Endothelial cell of umbilical vein (primary cell): ENCODE measurements around the gene RAB40C. TPM values are rescaled to one million over a fixed set of nuclear protein-coding genes. Genes with fewer than 3 reads are reported as not detected.

Experiments used
- BruUV-seq: library from RNA; stranded (reverse); fragments of 400-500 nt; replicated peaks from 2 replicates; lab custom pipeline; 2021; lab: Mats Ljungman, UMichigan
- CTCF ChIA-PET: fragments of 300-600, 350-600 bp; sonication (Branson Sonifier 250); formaldehyde crosslinking; loops from one replicate; lab custom pipeline; 2021; ENCODE audit warnings: antibody characterized with exemption, inconsistent platforms; lab: Charles Lee
- POLR2A ChIA-PET: fragments of 300-600, 350-600 bp; sonication (Branson Sonifier 250); formaldehyde crosslinking; loops from one replicate; lab custom pipeline; 2021; ENCODE audit warnings: antibody characterized with exemption, inconsistent platforms; lab: Charles Lee
- DNase-seq: peaks from one replicate; pipeline ENCODE4 v3.0.0-alpha.2; 2011; ENCODE audit warnings: low read depth, low spot score
- FAIRE-seq: peaks from 2 replicates; lab custom pipeline; 2011; peaks lifted over from hg19 to GRCh38; lab: Jason Lieb, UNC
- H2AFZ ChIP-seq: 2 replicates; pipeline ENCODE4 v1.6.0; 2012; ENCODE audit warnings: low read depth, low read length, control low read depth, inconsistent platforms
- H3K27ac ChIP-seq: 2 replicates; pipeline ENCODE4 v1.5.1; 2011; ENCODE audit warnings: low read depth, mild to moderate bottlenecking, control low read depth, low read length, moderate library complexity; ENCODE audit not compliant: insufficient read depth
- H3K27me3 ChIP-seq, 2 experiments: 2 replicates each; pipeline versions ENCODE4 v1.6.0 to v1.6.1; 2011; ENCODE audit warnings: low read length in 2 of 2, mixed read lengths in 1 of 2; ENCODE audit not compliant: control insufficient read depth in 2 of 2, insufficient read depth in 2 of 2
- H3K36me3 ChIP-seq, 2 experiments: 2 replicates in 1 of 2; 3 replicates in 1 of 2; pipeline ENCODE4 v1.5.1; 2011; ENCODE audit warnings: low read length in 2 of 2, mild to moderate bottlenecking in 1 of 2, moderate library complexity in 1 of 2; ENCODE audit not compliant: control insufficient read depth in 2 of 2, insufficient read depth in 2 of 2; ENCODE audit errors: extremely low read depth in 1 of 2
- H3K4me1 ChIP-seq: 3 replicates; pipeline ENCODE4 v1.5.1; 2011; ENCODE audit warnings: mild to moderate bottlenecking, low read length; ENCODE audit not compliant: control insufficient read depth, insufficient read depth; ENCODE audit errors: extremely low read depth
- H3K4me2 ChIP-seq: 2 replicates; pipeline ENCODE4 v1.6.1; 2011; ENCODE audit warnings: low read length, control low read depth, mixed read lengths; ENCODE audit not compliant: insufficient read depth
- H3K4me3 ChIP-seq, 3 experiments: fragments of 200-600 bp in 1 of 3; sonication (generic), shearing (Covaris generic) in 1 of 3; replicated peaks in 1 of 3; 2 replicates each; pipeline ENCODE4 v1.5.1; 2011 to 2016; ENCODE audit warnings: control low read depth in 3 of 3, low read length in 3 of 3, mild to moderate bottlenecking in 2 of 3, inconsistent platforms in 1 of 3, low read depth in 1 of 3, moderate library complexity in 1 of 3; ENCODE audit not compliant: insufficient read depth in 1 of 3
- H3K79me2 ChIP-seq: 2 replicates; pipeline ENCODE4 v1.6.0; 2012; ENCODE audit warnings: low read length, inconsistent platforms; ENCODE audit not compliant: control insufficient read depth, insufficient read depth
- H3K9ac ChIP-seq: replicated peaks from 2 replicates; pipeline ENCODE3; 2011; ENCODE audit warnings: low read length, control low read depth; ENCODE audit not compliant: insufficient read depth; ENCODE audit errors: extremely low read depth
- H3K9me1 ChIP-seq: replicated peaks from 3 replicates; pipeline ENCODE4 v1.6.0; 2011; ENCODE audit warnings: mild to moderate bottlenecking, low read length; ENCODE audit not compliant: control insufficient read depth, insufficient read depth; ENCODE audit errors: extremely low read depth
- H3K9me3 ChIP-seq: replicated peaks from 2 replicates; pipeline ENCODE4 v1.5.1; 2012; ENCODE audit warnings: low read length, inconsistent platforms; ENCODE audit not compliant: control insufficient read depth, insufficient read depth
- H4K20me1 ChIP-seq: replicated peaks from 2 replicates; pipeline ENCODE3; 2011; ENCODE audit warnings: mild to moderate bottlenecking, low read length; ENCODE audit not compliant: control insufficient read depth, insufficient read depth; ENCODE audit errors: extremely low read depth
- CTCF ChIP-seq, 2 donors: IDR thresholded peaks; 1 replicate in 1 of 2; 2 replicates in 1 of 2; pipeline ENCODE4 v1.5.1; 2011; ENCODE audit warnings: low read length in 2 of 2, mild to moderate bottlenecking in 2 of 2, moderate library complexity in 2 of 2, control low read depth in 1 of 2, inconsistent platforms in 1 of 2, low read depth in 1 of 2; ENCODE audit not compliant: insufficient read depth in 1 of 2; ENCODE audit errors: extremely low read depth in 1 of 2
- GATA2 ChIP-seq: IDR thresholded peaks from 2 replicates; pipeline ENCODE4 v1.7.0; 2011; ENCODE audit warnings: low read depth, mild to moderate bottlenecking, moderate library complexity, mixed read lengths, low read length; ENCODE audit not compliant: insufficient read length, insufficient read depth
- POLR2A ChIP-seq: IDR thresholded peaks from 2 replicates; pipeline ENCODE4 v1.6.1; 2012; ENCODE audit warnings: low read depth, mild to moderate bottlenecking, control low read depth, low read length
- POLR2AphosphoS5 ChIP-seq: IDR thresholded peaks from 2 replicates; pipeline ENCODE4 v1.6.1; 2012; ENCODE audit warnings: low read depth, mild to moderate bottlenecking, control low read depth, low read length, moderate library complexity; ENCODE audit not compliant: insufficient read depth
- dilution Hi-C: fragments of 300-500 bp; cut with MboI; formaldehyde crosslinking; loops from one replicate; pipeline ENCODE4 v1.15.0; 2019; ENCODE audit warnings: low sequenced_read_pairs; ENCODE audit not compliant: extremely low pct_ligation_motif_present
- intact Hi-C: fragments of 100-400 bp; cut with micrococcal nuclease; formaldehyde crosslinking; loops from one replicate; pipeline ENCODE4 v1.10.0; 2022
- polyA plus RNA-seq, 4 experiments: library from polyadenylated mRNA; depleted of rRNA in 3 of 4; stranded (reverse) in 3 of 4; unstranded in 1 of 4; fragments of >200 nt; gene quantifications; 2 replicates each; pipeline versions ENCODE4 v1.2.1 to v1.2.3, GENCODE V29; 2011 to 2012; ENCODE audit warnings: missing spikeins in 1 of 4
- total RNA-seq: library from RNA; stranded (reverse); gene quantifications from 2 replicates; pipeline ENCODE4 v1.2.3, GENCODE V29; 2021
- TF ChIP-seq, protein P1 (sequence below): IDR thresholded peaks from 2 replicates; pipeline ENCODE4 v1.6.1; 2011; ENCODE audit not compliant: insufficient read depth, insufficient read length

The RAB40C gene
- total and polyA plus RNA-seq, 2 donors (not counting 3 experiments of a cell fraction or from before 2014, with no cell fraction given) = 12.4 to 18.8 TPM

DNA sequence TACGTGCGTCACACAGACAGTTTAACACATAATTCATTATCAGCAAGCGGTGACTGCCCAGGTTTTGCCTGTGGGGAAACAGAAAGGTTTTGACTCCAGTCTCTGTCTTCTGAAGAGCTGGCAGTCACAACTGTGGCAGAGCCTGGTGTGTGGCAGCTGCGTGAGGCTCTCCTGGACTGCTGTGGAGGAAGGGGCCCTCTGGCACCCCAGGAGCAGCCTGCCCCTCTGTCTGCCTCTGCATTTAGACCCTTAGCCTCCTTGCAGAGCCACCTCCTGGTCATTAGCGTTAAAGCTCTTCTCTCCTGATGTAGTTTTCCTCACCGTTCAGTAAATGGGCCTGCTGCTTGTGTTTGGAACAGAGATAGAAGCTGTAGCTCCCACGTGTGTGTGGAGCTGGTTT, 10.9 kb downstream of the RAB40C start:
- ChIA-PET POLR2A (no interaction called here), CTCF (interaction anchor here (0.9 to 2.3 kb wide), 7 partner anchors 8 to 209 kb away, joined by 3 to 8 read pairs (median 5); partner anchors contain the start of gene RAB40C)
- no TSS peak for BruUV-seq
- no peak overlapping the region for H2AFZ ChIP-seq
- H3K4me1 ChIP-seq = no peaks in the 10 kb centered on the region
- no peak overlapping the region for H3K9ac ChIP-seq
- no peaks in the 10 kb centered on the region for H3K9me3 ChIP-seq
- TF ChIP-seq POLR2AphosphoS5 (no peak), CTCF (IDR thresholded peaks at IDR 0.05; ENCODE audit: extremely low read depth in 1 of 2, insufficient read depth in 1 of 2, low read depth in 1 of 2, low read length in 2 of 2) (peak in 1 of 2 donors; percentile 21)
- H3K36me3 ChIP-seq = no peaks in the 10 kb centered on the region
- intact Hi-C loops (no loop called here), dilution Hi-C loops (no loop called here)
- no peaks in the 10 kb centered on the region for H4K20me1 ChIP-seq
- no peak overlapping the region for H3K27ac ChIP-seq
- H3K27me3 ChIP-seq = no peaks in the 10 kb centered on the region
- DNase-seq (peak; percentile 15), FAIRE-seq (no peak)
- no peaks in the 10 kb centered on the region for H3K9me1 ChIP-seq
- peaks cover 1% of the 10 kb centered on the region for H3K79me2 ChIP-seq
- no peak overlapping the region for H3K4me2 ChIP-seq
- H3K4me3 ChIP-seq = no peak overlapping the region

DNA sequence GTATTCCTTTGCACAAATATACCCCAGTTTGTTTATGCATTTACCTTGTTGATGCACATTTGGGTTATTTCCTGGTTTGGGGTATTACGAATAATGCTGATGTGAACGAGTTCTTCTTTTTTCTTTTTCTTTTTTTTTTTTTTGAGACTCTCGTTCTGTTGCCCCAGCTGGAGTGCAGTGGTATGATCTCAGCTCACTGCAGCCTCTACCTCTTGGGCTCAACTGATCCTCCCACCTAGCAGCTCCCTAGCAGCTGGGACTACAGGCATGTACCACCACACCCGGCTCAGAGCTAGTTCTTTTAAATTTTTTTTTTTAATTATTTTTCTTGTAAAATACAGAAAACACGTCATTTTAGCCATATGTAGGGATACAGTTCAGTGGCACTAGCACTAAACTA, 14.1 kb downstream of the RAB40C start:
- Histone ChIP-seq H3K36me3 (no peaks in the 10 kb centered on the region), H3K4me2 (no peak overlapping the region), H3K4me1 (no peaks in the 10 kb centered on the region), H3K27me3 (no peaks in the 10 kb centered on the region), H3K9me1 (no peaks in the 10 kb centered on the region), H3K27ac (no peak overlapping the region), H2AFZ (no peak overlapping the region), H4K20me1 (no peaks in the 10 kb centered on the region), H3K9me3 (no peaks in the 10 kb centered on the region), H3K9ac (no peak overlapping the region), H3K4me3 (no peak overlapping the region), H3K79me2 (peaks cover 1% of the 10 kb centered on the region)
- dilution Hi-C loops = no loop called here
- no TSS peak for BruUV-seq
- DNase-seq (no peak), FAIRE-seq (no peak)
- ChIA-PET POLR2A (no interaction called here), CTCF (no interaction called here)
- intact Hi-C loops = no loop called here
- TF ChIP-seq POLR2A = no peak
- TF ChIP-seq, protein P1, sequence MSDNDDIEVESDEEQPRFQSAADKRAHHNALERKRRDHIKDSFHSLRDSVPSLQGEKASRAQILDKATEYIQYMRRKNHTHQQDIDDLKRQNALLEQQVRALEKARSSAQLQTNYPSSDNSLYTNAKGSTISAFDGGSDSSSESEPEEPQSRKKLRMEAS = no peak
- no peak for TF ChIP-seq GATA2
